ENCODE data around the gene SLC26A6.

DNA sequence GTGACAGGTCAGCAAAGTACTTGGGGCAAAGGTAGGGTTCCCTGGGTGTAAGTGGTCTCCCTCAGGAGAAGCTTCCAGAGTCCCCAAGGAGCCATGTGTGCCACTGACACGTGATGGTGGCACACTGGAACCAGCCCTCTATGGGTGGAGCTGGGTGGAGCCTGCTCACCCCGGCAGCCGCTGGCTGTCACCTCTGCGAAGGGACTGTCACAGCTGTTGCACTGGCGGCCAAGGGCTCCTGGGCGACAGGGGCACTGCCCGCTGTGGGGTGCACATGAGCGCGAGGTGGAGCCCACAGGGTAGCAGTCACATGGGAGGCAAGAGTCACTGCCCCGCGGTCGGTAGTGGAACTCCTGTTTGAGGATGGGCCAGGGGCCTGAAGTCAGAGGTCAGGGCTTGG is 15.5 kb upstream of the SLC26A6 start:
- TF ChIP-seq POLR2AphosphoS5 (IDR thresholded peaks at IDR 0.05) (no peak), RAD21 (conservative IDR thresholded peaks at IDR 0.05) (no peak), CTCF (IDR thresholded peaks at IDR 0.05; ENCODE audit: poor library complexity, severe bottlenecking) (no peak), EP300 (conservative IDR thresholded peaks at IDR 0.05; ENCODE audit: poor library complexity, severe bottlenecking) (no peak), SMC3 (conservative IDR thresholded peaks at IDR 0.05; ENCODE audit: poor library complexity) (no peak), TAF1 (IDR thresholded peaks at IDR 0.05; ENCODE audit: low read depth) (no peak), EZH2 (IDR thresholded peaks at IDR 0.05; ENCODE audit: borderline replicate concordance, insufficient read depth, low read length, poor library complexity, severe bottlenecking) (no peak), REST (IDR thresholded peaks at IDR 0.05; ENCODE audit: borderline replicate concordance) (no peak), MXI1 (conservative IDR thresholded peaks at IDR 0.05; ENCODE audit: poor library complexity, severe bottlenecking) (no peak)
